Posterior cingulate gyrus (tissue), 11 donors: ENCODE results near the gene PRMT7.
"Not testable (repeated sequence)": the region's sequence is repeated elsewhere in the genome, so short reads cannot be mapped to it uniquely, and the experiment has no call there.

Experiments used
- DNase-seq, 10 donors: peaks; one replicate each; pipeline versions ENCODE4 v3.0.0 to v3.0.0-alpha.2; 2020 to 2021; ENCODE audit warnings: mixed read lengths in 3 of 10
- intact Hi-C: fragments of 100-400 bp; cut with DNase I; formaldehyde crosslinking; loops from one replicate; pipeline ENCODE4 v1.15.1; 2023

PRMT7 gene

DNA sequence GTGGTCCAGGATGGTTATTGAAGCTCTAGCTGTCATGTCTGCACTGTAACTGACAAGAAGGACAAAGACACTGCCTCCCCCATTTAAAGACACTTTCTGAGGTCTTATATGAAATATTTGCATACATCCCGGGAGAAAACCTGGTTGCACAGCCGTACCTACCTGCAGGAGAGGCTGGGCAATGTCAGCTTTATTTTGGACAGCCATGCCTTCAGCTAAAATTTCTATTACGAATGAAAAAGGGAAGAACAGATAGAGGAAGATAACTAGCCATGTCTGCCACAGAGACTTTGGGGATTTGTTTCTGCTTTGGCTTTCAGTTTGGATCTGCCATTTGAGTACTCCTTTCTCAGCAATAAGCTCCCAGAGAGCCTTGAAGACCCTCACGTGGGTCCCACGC is 27.5 kb upstream of the PRMT7 start:
- intact Hi-C loops = no loop called here
- peak in 1 of 10 donors; percentile 24 for DNase-seq

DNA sequence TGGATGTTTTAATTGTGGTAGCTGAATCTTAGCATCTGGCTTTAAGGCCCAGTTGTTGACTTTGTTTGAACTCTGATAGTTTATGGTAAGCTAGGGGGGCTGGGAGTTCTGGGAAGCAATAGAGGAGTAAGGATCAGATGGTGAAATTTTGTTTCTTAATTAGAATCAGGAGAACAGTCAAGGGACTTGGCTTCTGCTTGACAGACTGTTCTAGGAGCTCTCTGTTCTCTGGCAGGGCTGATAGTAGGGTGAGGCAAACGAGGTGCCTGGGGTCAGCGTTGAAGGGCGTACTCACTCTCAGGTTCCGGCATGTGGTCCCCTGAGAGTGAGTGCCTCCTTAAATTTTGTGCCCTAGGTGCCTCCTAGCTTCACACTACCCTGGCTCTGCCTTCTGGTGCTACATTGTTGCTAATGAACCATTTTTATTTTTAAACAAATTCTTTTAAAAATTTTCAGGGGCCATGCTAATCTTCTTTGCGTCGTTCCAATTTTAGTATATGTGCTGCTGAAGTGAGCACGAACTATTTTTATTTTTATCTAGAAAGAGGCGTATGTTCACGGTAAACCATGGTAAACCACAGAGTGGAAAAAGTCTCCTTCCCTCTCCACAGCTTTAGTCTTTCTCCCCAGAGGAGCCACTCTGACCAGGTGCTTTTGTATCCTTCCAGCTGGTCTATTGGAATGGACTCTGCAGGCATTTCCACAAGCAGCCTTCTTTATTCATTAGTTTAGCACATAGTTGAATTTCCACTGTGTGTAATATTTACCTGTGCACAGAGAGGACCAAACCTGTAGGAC is 26.8 kb upstream of the PRMT7 start:
- DNase-seq = peak in 1 of 10 donors; percentile 54
- intact Hi-C loops = no loop called here

DNA sequence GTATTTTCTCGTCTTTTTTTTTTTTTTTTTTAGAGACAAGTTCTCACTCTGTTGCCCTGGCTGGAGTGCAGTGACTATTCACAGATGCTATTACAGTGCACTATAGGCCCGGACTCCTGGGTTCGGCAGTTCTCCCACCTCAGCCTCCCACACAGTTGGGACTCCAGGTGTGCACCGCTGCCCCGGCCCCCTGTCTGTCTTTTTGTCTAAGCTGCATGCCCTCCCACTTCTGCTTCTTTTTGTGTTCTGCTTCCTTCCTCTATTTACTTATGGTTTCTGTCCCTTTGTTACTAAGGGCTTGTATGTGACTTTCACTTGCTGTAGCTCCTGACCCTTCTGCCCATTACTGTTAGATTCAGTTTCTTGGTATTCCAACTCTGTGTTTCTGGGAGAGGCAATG is 26.0 kb upstream of the PRMT7 start:
- DNase-seq = peak in 1 of 10 donors; percentile 39
- intact Hi-C loops = no loop called here

DNA sequence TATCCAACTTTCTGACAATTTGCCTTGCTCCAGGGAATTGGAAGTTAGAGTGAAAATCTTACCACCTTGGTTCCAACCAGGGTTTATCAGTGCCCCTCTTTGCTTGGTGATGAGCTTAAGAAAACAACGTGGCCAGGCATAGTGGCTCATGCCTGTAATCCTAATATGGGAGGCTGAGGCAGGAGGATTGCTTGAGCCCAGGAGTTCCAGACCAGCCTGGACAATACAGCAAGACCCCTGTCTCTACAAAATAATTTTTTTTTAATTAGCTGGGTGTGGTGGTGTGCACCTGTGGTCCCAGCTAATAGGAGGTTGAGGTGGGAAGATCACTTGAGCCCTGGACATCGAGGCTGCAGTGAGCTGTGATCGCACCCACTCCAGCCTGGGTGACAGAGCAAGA is 25.1 kb upstream of the PRMT7 start:
- intact Hi-C loops = no loop called here
- DNase-seq = peak in 1 of 10 donors; percentile 17

DNA sequence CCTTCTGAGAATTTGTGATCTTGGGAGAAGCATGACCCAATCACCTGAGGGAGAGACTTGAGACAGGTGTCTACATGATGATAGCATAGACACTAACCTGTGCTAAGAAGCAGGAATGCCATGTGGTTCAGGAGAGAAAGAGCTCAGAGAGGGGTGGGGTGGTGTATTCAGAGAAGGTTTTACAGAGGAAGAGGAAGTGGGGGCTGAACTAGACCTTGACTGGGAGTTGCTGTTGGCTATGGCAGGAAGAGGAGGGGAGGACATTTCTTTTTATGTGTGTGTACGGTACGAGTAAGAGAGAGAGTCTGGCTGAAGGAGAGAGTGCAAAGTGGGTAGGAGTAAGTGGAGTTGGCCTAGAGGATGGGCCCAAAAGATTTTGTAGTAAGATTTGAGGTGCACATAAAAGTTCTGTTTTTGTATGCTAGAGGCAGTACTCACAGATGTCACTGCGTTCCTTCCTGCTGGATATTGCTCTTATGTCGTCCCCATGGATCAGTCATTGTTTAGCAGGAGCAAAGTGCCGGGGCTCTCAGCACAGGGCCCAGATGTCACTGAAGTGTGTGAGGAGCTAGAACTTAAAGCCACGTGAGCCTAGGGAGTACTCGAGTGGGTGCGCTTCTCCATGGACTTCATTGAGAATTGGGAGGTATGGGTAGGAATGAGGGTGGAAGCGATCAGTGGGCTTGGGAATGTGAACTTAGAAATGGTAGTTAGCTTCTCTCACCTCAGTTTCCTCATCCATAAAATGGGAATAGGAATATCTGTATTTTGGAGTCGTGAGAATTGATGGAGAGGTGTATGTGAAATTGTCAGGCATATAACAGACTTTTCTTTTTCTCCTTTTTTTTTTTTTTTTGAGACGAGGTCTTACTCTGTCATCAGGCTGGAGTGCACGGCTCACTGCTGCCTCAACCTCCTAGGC is 24.4 kb upstream of the PRMT7 start:
- intact Hi-C loops = no loop called here

GRCh38 chr16:68287276-68288251 is 23.3 kb upstream of the PRMT7 start:
- DNase-seq = peak in 1 of 10 donors; percentile 47
- intact Hi-C loops = no loop called here

More for the DNA sequence above, 24.4 kb upstream of the PRMT7 start:
- peak in 1 of 10 donors; percentile 16 for DNase-seq

GRCh38 chr16:68288252-68288650 is 22.6 kb upstream of the PRMT7 start:
- intact Hi-C loops = no loop called here
- no peak for DNase-seq

- intact Hi-C loops = not testable (repeated sequence)
- DNase-seq = peak in 1 of 10 donors; percentile 19
Measured at GRCh38 chr16:68288796-68289195, 22.0 kb upstream of the PRMT7 start.

GRCh38 chr16:68289202-68289601 is 21.6 kb upstream of the PRMT7 start:
- intact Hi-C loops = no loop called here
- no peak for DNase-seq

DNA sequence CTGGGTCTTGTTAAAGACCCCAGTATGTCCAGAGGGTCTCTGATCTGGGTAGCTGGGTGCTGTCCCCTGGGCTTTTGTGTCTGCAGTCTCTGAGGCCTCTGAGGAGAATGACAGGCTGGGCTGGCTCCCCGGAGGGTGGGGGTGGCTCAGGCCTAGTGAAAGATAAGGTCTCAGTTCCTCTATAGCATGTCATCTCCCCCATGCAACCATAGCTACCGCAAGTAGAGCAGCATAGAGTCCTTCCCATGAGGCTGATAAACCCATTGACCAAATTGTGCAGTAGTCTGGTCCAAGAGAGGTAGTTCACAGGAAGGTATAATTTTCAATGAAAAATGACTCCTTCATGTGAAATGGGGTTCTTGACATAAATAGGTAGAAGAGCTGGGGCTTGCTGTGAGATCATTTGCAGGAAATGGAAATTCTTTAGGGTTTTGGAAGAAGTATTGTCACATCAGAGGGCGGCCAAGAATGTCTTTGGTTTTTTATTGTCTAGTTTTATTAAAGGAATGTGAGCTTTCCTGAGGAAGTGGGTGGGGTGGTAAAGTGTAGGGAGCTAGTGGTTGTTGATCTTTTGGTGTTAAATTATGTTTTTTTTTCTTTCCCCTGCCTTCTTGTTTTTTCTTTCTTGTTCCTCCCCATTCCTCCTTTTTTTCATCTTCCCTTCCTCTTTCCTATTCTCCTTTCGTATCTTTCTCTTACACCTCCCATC is 21.0 kb upstream of the PRMT7 start:
- intact Hi-C loops = no loop called here
- peak in 1 of 10 donors; percentile 54 for DNase-seq

DNA sequence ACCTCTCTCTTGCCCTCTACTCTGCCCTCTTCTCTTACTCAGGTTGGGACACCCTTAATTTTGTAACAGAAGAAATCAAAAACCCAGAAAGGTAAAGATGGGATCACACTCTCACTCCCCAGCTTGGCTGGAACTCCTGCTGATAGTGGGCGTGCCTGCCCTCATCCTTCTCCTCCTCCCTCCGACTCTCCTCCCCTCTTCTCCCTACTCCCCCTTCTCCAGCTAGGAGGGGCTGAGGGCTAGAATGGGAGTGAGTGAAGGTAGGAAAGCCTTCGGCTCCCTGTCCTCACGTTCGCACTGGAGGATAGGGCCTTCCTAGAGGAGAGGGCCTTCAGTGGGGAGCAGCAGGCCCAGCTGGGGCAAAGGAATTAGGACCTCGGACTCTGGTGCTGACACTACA is 20.4 kb upstream of the PRMT7 start:
- intact Hi-C loops = no loop called here

DNA sequence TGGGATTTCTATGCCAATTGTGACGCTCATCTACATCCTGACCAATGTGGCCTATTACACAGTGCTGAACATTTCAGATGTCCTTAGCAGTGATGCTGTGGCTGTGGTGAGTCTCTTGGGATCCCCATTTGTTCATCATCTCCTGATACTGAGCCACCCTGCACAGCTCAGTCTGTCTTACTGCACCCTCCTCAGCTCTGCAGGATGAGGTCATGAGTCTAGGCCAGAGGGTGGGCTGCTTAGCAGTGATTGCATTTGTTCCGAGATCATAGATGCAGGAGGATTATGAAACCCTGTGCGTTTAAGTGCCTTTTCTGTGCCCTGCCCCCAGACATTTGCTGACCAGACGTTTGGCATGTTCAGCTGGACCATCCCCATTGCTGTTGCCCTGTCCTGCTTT is 19.6 kb upstream of the PRMT7 start:
- intact Hi-C loops = no loop called here
- no peak for DNase-seq

More for the DNA sequence above, 20.4 kb upstream of the PRMT7 start:
- peak in 1 of 10 donors; percentile 57 for DNase-seq

- intact Hi-C loops = no loop called here
- DNase-seq = peak in 1 of 10 donors; percentile 2
Measured at GRCh38 chr16:68292425-68292824, 18.4 kb upstream of the PRMT7 start.

DNA sequence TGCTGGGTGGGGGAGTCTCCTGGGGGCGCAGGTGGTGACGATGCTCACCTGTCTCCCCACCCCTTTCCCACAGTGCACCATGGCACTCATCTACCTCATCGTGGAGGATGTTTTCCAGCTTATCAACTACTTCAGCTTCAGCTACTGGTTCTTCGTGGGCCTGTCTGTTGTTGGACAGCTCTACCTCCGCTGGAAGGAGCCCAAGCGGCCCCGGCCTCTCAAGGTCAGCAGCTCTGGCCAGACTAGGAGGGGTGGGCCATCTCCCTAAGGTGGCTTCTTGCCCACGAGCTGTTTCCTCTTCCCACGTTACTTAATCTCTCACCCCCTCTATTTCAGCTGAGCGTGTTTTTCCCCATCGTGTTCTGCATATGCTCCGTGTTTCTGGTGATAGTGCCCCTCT is 14.5 kb upstream of the PRMT7 start:
- intact Hi-C loops = no loop called here
- peak in 1 of 10 donors; percentile 24 for DNase-seq

DNA sequence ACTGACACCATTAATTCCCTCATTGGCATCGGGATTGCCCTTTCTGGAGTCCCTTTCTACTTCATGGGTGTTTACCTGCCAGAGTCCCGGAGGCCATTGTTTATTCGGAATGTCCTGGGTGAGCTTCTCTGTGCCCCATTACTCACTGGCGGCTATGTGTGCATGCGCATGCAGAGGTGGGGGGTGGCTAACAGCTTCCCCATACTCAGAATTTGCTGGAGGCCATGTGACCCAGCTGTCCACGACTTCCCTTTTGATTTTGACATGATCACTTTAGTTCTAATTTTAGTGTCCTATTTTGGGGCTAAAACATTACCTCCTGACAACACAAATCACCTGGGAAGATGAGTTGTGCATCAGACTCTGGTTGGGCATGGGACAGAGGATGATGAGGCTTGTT is 14.1 kb upstream of the PRMT7 start:
- intact Hi-C loops = no loop called here
- peak in 1 of 10 donors; percentile 58 for DNase-seq

GRCh38 chr16:68297908-68298307 is 12.9 kb upstream of the PRMT7 start:
- DNase-seq = no peak
- intact Hi-C loops = no loop called here

- DNase-seq = peak in 1 of 10 donors; percentile 36
- intact Hi-C loops = no loop called here
Measured at GRCh38 chr16:68298312-68298711, 12.5 kb upstream of the PRMT7 start.

GRCh38 chr16:68298907-68299561 is 11.8 kb upstream of the PRMT7 start:
- DNase-seq = peak in 8 of 10 donors; percentile 17 to 92 (median 50)
- intact Hi-C loops = no loop called here
